Ovary (tissue), 3 donors: ENCODE results near the gene MMP20.

Source experiments
- CTCF ChIP-seq, 3 donors: fragments of 450-650 bp in 2 of 3; fragments of 200-600 bp in 1 of 3; IDR thresholded peaks; one replicate each; pipeline versions ENCODE4 v1.5.1 to v1.8.0; 2016 to 2022; ENCODE audit warnings: antibody characterized with exemption in 3 of 3, mild to moderate bottlenecking in 1 of 3
- POLR2A ChIP-seq: fragments of 450-650 bp; IDR thresholded peaks from one replicate; pipeline ENCODE4 v1.6.1; 2017; ENCODE audit warnings: antibody characterized with exemption, mild to moderate bottlenecking, moderate library complexity
- donor health status: DM: no; HTN: no; CAD: no.

- no peak for TF ChIP-seq CTCF (IDR thresholded peaks at IDR 0.05)
- TF ChIP-seq POLR2A: no peak
These were observed 37.4 kb downstream of the MMP20 start for GRCh38 chr11:102587722-102588121.
